Fibroblast of mammary gland (primary cell): ENCODE measurements around the gene ABHD17A.

ENCODE experiments used
- DNase-seq: peaks from one replicate; pipeline ENCODE4 v3.0.0-alpha.2; 2010; ENCODE audit warnings: low read depth
- H3K4me3 ChIP-seq: 2 replicates; pipeline ENCODE4 v1.5.1; 2011; ENCODE audit warnings: low read depth, mild to moderate bottlenecking, low read length, moderate library complexity; ENCODE audit not compliant: control insufficient read depth
- TF ChIP-seq, protein P1 (sequence below): conservative IDR thresholded peaks from 2 replicates; pipeline ENCODE4 v1.5.1; 2011; ENCODE audit warnings: low read depth, low read length, inconsistent platforms; ENCODE audit not compliant: control insufficient read depth, insufficient read depth

Gene ABHD17A

DNA sequence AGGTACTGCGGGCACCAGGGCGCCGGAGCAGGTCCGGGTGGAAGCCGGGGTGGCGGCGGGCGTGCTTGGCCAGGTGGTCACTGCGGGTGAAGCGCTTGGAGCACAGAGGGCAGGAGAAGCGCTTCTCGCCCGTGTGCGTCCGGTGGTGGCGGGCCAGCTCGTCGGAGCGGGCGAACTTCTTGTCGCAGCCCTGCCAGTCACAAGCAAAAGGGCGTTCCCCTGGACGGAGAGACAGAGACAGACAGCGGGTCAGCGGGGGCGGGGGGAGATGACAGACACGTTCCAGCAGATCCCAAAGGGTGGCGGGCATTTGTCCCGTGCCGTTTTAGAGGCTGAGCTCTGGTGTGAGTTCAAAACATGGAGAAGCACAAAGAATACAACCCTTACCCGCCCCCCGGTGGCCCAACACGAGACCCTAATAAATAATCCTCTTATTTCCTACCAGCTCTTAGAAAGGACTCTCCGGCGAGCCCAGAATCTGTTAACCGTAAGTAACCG, 30.7 kb downstream of the ABHD17A start:
- TF ChIP-seq, protein P1, sequence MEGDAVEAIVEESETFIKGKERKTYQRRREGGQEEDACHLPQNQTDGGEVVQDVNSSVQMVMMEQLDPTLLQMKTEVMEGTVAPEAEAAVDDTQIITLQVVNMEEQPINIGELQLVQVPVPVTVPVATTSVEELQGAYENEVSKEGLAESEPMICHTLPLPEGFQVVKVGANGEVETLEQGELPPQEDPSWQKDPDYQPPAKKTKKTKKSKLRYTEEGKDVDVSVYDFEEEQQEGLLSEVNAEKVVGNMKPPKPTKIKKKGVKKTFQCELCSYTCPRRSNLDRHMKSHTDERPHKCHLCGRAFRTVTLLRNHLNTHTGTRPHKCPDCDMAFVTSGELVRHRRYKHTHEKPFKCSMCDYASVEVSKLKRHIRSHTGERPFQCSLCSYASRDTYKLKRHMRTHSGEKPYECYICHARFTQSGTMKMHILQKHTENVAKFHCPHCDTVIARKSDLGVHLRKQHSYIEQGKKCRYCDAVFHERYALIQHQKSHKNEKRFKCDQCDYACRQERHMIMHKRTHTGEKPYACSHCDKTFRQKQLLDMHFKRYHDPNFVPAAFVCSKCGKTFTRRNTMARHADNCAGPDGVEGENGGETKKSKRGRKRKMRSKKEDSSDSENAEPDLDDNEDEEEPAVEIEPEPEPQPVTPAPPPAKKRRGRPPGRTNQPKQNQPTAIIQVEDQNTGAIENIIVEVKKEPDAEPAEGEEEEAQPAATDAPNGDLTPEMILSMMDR: no peak
- no peak for DNase-seq
- H3K4me3 ChIP-seq: no peak overlapping the region

DNA sequence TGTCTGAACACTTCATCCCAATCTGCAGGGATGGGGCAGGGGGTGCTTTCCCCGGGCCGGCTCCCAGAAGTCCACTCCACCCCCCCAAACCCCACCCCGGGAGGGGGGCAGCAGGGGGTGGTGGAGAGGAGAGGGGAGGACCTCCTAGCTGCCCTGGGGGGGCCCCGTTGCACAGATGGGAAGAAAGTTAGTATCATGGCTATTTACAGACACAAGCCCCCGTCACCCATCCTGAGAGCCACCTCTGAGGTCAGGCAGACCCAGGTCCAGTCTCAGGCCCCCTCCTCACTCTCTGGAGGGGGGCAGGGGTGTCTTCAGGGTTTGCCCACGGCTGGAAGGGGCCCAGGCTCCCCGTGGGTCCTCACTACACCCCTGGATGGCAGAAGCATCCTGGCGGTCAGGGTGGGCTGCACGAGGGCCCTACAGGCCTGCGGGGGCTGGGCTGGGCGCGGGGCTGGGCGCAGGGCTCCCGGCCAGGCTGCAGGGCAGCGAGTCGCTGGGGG, 31.2 kb downstream of the ABHD17A start:
- DNase-seq: no peak
- TF ChIP-seq, protein P1: no peak
- no peak overlapping the region for H3K4me3 ChIP-seq

DNA sequence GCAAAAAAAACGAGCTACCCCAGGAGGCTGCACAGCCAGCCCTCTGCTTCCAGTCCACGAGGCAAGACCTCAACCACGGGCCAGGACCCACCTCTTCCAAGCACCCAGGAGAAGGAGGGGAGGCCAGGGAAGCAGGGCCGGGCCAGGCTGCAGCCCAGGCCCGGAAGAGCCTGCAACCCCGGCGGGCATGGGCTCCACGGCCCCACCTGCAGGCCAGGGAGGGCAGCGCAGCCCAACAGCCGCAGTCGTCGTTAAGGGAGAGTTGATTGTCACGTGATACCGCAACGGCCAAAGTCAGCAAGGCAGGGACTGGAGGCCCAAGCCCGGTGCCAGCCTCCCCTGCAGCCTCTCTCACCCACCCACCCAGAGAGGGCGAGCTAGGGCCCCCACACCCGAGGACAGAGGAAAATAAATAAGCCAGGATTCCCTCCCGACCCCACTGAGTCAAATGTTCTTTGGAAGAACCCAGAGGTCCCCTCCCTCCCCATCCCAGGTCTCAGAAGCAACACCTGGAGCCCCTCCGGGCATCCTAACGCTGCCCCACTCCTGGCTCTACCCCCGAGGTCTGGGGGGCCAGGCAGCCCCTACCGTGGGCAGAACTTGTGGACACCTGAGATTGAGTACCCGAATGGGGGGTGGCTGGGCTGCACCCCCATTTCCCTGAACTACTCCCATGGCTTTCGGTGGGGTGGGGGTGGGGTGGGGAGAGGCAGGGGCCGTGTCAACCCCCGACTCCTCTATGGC, 31.8 kb downstream of the ABHD17A start:
- TF ChIP-seq, protein P1: peak; percentile 76
- peak; percentile 76 for DNase-seq
- H3K4me3 ChIP-seq: no peak overlapping the region

DNA sequence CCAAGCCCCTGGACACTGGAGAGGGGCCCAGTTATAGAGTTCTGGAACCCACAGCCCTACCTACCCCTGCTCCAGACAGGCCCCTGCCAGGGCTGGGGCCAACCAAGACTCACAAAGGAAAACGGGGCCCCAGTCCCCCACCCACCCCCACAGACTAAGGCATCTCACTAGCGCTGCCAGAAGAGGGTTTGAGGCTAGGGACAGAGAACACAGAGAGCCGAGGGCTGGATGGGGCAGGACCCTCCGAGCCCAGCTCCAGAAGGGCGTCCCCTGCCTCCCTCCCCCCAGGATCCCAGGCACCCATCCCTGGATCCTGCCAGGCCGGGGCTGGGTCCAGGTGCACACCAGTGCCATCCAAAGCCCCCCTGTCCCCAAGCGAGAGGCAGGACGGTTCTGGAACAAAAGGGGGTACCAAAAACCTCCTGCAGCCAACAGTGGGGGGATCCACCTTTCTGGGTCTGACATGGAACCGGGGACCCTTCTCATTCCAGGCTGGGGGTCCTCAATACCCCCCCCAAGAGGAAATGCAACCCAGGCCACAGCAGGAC, 32.6 kb downstream of the ABHD17A start:
- H3K4me3 ChIP-seq: no peak overlapping the region
- TF ChIP-seq, protein P1: no peak
- DNase-seq: no peak

DNA sequence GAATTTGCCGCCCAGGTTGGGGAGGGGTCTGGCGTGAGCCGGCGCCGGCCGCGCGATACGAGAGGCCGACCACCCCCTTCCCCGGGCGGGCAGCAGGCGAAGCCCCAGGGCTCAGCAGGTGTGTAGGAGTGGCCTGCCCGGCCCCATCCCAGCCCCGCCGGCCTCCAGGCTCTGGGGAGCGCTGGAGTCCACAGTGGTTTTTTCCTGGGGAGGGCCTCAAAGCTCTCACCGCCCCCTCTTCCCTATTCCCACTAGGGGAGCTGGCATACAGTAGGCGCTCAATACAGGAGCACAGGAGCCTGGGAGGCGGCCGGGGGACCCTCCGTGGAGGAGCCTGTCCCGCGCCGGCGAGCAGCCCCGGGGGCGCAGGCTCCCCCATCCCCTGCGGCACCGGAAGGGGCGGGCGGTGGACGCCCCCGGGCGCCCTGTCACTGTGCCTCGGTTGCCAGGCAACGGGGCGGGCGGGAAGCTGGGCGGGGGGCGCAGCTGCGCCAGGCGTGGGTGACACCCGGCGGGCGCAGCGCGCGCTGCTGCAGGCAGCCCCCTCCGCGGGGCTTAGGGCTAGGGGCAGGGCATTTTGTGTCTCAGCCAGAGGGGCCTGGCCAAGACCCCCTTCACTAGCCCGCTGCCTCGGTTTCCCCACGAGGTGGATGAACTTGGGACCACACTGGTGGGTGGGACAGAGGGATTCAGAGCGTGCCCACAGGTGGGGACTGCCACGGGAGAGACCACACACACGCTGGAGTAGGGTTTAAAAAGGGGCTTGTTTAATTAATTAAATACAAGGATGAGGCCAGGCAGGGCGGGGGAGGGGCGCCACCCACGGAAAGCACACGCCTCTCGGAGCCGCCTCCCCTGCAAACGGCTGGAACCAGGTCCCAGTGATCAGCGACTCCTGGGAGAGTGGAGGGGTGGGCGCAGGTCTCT, 33.4 kb downstream of the ABHD17A start:
- DNase-seq: no peak
- TF ChIP-seq, protein P1: no peak
- no peak overlapping the region for H3K4me3 ChIP-seq
